Stimulated activated CD8-positive, alpha-beta memory T cell treated with anti-CD3 and anti-CD28 coated beads, Interleukin-2, amount 100 ng/mL, for 48 hours (primary cell): ENCODE measurements around the gene HOXD8.

ENCODE experiments used
- DNase-seq, 2 donors: peaks; one replicate each; pipeline ENCODE4 v3.0.0-alpha.2; 2020; ENCODE audit warnings: low read depth in 2 of 2

The HOXD8 gene

GRCh38 chr2:176130147-176130956 is 847 bp downstream of the HOXD8 start:
- peak in 1 of 2 donors; percentile 17 for DNase-seq

- DNase-seq, result no peak
Measured at GRCh38 chr2:176130957-176131847, 1.7 kb downstream of the HOXD8 start.

- DNase-seq, result no peak
Measured at GRCh38 chr2:176131848-176132158, 2.3 kb downstream of the HOXD8 start.

- no peak for DNase-seq
Measured at GRCh38 chr2:176132205-176133171, 3.0 kb downstream of the HOXD8 start.

- no peak for DNase-seq
Measured at GRCh38 chr2:176133389-176133788, 3.9 kb downstream of the HOXD8 start.

GRCh38 chr2:176134035-176134434 is 4.5 kb downstream of the HOXD8 start:
- DNase-seq, result no peak

- DNase-seq, result no peak
Measured at GRCh38 chr2:176135035-176135440, 5.5 kb downstream of the HOXD8 start.

- DNase-seq, result no peak
Measured at GRCh38 chr2:176136374-176137251, 7.1 kb downstream of the HOXD8 start.

- DNase-seq, result no peak
Measured at GRCh38 chr2:176137252-176137580, 7.7 kb downstream of the HOXD8 start.

- no peak for DNase-seq
Measured at GRCh38 chr2:176137906-176138305, 8.4 kb downstream of the HOXD8 start.

- no peak for DNase-seq
Measured at GRCh38 chr2:176138526-176138922, 9.0 kb downstream of the HOXD8 start.

- DNase-seq, result no peak
Measured at GRCh38 chr2:176138923-176139660, 9.6 kb downstream of the HOXD8 start.

GRCh38 chr2:176139661-176140512 is 10.4 kb downstream of the HOXD8 start:
- DNase-seq, result no peak

GRCh38 chr2:176140513-176141317 is 11.2 kb downstream of the HOXD8 start:
- peak; percentile 59 to 64 for DNase-seq

GRCh38 chr2:176142281-176142680 is 12.8 kb downstream of the HOXD8 start:
- no peak for DNase-seq

GRCh38 chr2:176145085-176145969 is 15.8 kb downstream of the HOXD8 start:
- no peak for DNase-seq

- DNase-seq, result no peak
Measured at GRCh38 chr2:176146101-176146500, 16.6 kb downstream of the HOXD8 start.
